Activated CD4-positive, alpha-beta memory T cell treated with anti-CD3 and anti-CD28 coated beads, Interleukin-2, amount 10 ng/mL, durations not matched to agents 7 days and 5 days (primary cell): ENCODE results near the gene ATP6V0A4. TPM values are rescaled to one million over a fixed set of nuclear protein-coding genes. Genes with fewer than 3 reads are reported as not detected.
"Not testable (repeated sequence)": the region's sequence is repeated elsewhere in the genome, so short reads cannot be mapped to it uniquely, and the experiment has no call there.

Source experiments
- CTCF ChIA-PET: fragments of 350-600 bp; sonication (Branson Sonifier 250); formaldehyde crosslinking; loops from one replicate; lab custom pipeline; 2021; ENCODE audit warnings: antibody characterized with exemption, inconsistent platforms; lab: Charles Lee
- POLR2A ChIA-PET: fragments of 350-600 bp; sonication (Branson Sonifier 250); formaldehyde crosslinking; loops from one replicate; lab custom pipeline; 2021; ENCODE audit warnings: antibody characterized with exemption; lab: Charles Lee
- DNase-seq: peaks from one replicate; pipeline ENCODE4 v3.0.0-alpha.2; 2020
- H3K27ac Mint-ChIP-seq: one replicate; pipeline ENCODE4 v1.8.0; 2021; ENCODE audit warnings: mild to moderate bottlenecking, mixed read lengths
- H3K27me3 Mint-ChIP-seq: one replicate; pipeline ENCODE4 v1.8.0; 2021; ENCODE audit warnings: mixed read lengths
- H3K36me3 Mint-ChIP-seq: one replicate; pipeline ENCODE4 v1.8.0; 2021; ENCODE audit warnings: low read depth, mixed read lengths
- H3K4me1 Mint-ChIP-seq: one replicate; pipeline ENCODE4 v1.8.0; 2021; ENCODE audit warnings: mixed read lengths
- H3K4me3 Mint-ChIP-seq: one replicate; pipeline ENCODE4 v1.8.0; 2021; ENCODE audit warnings: mild to moderate bottlenecking, mixed read lengths
- H3K9me3 Mint-ChIP-seq: one replicate; pipeline ENCODE4 v1.8.0; 2021; ENCODE audit warnings: mixed read lengths
- total RNA-seq, 2 experiments: library from RNA; stranded (reverse); gene quantifications; one replicate each; pipeline ENCODE4 v1.2.3, GENCODE V29; 2021

Gene ATP6V0A4
- total RNA-seq, 2 experiments from 2014 or later = 0.23 TPM; not detected in 1

DNA sequence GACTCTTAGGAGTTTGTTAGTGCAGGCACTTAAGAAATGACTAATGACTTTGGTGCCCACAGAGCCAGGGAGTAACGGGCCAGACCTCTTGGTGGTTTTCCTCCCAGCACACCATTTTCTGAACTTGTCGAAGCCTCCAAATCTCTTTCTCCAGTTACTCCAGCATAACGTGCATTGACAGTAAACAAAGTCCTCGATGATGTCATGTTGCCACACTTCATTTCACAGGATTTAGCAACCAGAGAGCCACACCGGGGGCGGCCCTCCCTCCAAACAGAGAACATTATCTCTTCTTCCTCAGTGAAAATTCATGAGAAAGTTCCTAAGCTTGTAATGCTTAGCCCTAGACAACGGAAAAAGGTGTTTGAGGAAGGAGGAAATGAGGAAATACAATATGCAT, 92.8 kb downstream of the ATP6V0A4 start:
- no peak overlapping the region for H3K27ac Mint-ChIP-seq
- no peak for DNase-seq
- ChIA-PET CTCF (interaction anchor here (0.7 kb wide), 1 partner anchor 425 kb away, joined by 4 read pairs; no protein-coding TSS in a partner anchor), POLR2A (interaction anchor here (0.6 kb wide), 1 partner anchor 9 kb away, joined by 3 read pairs; no protein-coding TSS in a partner anchor)
- H3K4me3 Mint-ChIP-seq = no peak overlapping the region
- H3K36me3 Mint-ChIP-seq = no peaks in the 10 kb centered on the region
- H3K4me1 Mint-ChIP-seq = no peaks in the 10 kb centered on the region
- H3K9me3 Mint-ChIP-seq = no peaks in the 10 kb centered on the region
- H3K27me3 Mint-ChIP-seq = no peaks in the 10 kb centered on the region

- H3K4me1 Mint-ChIP-seq = no peaks in the 10 kb centered on the region
- ChIA-PET POLR2A (no interaction called here), CTCF (interaction anchor here (0.7 kb wide), 1 partner anchor 197 kb away, joined by 7 read pairs; no protein-coding TSS in a partner anchor)
- no peak overlapping the region for H3K27ac Mint-ChIP-seq
- no peaks in the 10 kb centered on the region for H3K36me3 Mint-ChIP-seq
- peaks cover 3% of the 10 kb centered on the region for H3K27me3 Mint-ChIP-seq
- no peak for DNase-seq
- no peak overlapping the region for H3K4me3 Mint-ChIP-seq
- no peaks in the 10 kb centered on the region for H3K9me3 Mint-ChIP-seq
These were observed 96.5 kb downstream of the ATP6V0A4 start for GRCh38 chr7:138701537-138701923.

DNA sequence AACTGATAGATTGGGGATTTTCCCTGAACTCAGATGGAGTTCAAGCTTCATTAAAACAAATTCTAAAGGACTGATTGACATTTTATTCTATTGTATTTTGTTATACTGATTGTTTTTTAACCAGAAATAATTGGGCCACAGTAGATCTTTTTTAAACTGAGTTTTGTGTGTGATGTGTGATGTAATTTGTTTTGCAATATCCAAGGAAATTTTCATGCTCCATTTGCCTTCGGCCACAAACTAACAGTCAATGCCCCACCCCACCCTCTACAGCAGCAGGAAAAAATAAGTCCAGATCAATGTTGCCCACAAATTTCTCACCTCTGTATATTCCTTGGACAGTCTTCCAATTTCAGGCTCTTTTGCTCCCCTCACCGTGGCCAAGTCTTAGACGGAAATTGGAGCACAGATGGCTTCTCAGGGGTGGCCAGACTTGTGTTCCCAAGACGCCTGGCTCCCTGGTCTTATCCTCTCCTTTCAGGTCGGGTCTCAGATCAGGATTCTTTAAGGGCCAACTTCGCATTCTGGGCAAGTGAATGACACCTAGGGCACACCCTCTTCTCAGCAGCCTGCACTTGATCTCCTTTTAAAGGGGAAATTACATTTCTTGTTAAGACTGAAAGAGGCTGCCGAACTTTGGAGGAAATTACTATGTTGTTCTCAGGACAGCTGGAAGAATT, 97.0 kb downstream of the ATP6V0A4 start, which contains the start of gene SVOPL:
Gene SVOPL (minus strand): TSS at position 506 of the 680 bp plus-strand sequence. CDS start 22,317 bp downstream, outside the sequence.
- no peak for DNase-seq
- Mint-ChIP-seq H3K36me3 (no peaks in the 10 kb centered on the region), H3K9me3 (no peaks in the 10 kb centered on the region), H3K27ac (no peak within 1 kb of the TSS), H3K4me3 (no peak within 1 kb of the TSS), H3K4me1 (no peaks in the 10 kb centered on the region), H3K27me3 (peaks cover 3% of the 10 kb centered on the region)
- POLR2A ChIA-PET = no interaction called here
- CTCF ChIA-PET = no interaction called here

- H3K9me3 Mint-ChIP-seq = no peaks in the 10 kb centered on the region
- no peak for DNase-seq
- H3K4me3 Mint-ChIP-seq = no peak overlapping the region
- H3K27ac Mint-ChIP-seq = no peak overlapping the region
- H3K4me1 Mint-ChIP-seq = no peaks in the 10 kb centered on the region
- POLR2A ChIA-PET = no interaction called here
- peaks cover 3% of the 10 kb centered on the region for H3K27me3 Mint-ChIP-seq
- CTCF ChIA-PET = no interaction called here
- H3K36me3 Mint-ChIP-seq = no peaks in the 10 kb centered on the region
These were observed 98.3 kb downstream of the ATP6V0A4 start for GRCh38 chr7:138699661-138700060.

DNA sequence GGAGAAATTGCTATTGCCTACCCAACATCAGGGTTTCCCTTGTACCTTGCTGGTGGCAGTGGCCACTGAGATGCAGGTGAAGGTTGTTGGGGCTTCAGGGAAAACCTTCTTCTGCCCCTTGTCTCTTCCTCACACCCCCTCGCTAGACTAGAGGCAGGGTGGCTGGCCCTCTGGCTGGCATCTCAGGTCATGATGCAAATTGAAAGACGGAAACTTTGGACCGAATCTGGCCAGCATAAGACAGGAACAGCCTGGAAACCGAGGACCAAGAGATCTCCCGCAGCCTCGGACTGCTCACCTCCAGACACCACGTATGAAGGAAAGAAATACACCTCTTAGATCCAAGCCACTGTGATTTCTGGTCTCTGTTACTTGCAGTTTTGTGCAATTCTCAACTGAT, 99.7 kb downstream of the ATP6V0A4 start:
- Mint-ChIP-seq H3K4me3 (no peak overlapping the region), H3K27ac (no peak overlapping the region), H3K9me3 (no peaks in the 10 kb centered on the region), H3K36me3 (no peaks in the 10 kb centered on the region), H3K4me1 (no peaks in the 10 kb centered on the region), H3K27me3 (peaks cover 3% of the 10 kb centered on the region)
- ChIA-PET CTCF (no interaction called here), POLR2A (no interaction called here)
- DNase-seq = no peak

- no peaks in the 10 kb centered on the region for H3K9me3 Mint-ChIP-seq
- no peak overlapping the region for H3K27ac Mint-ChIP-seq
- peaks cover 5% of the 10 kb centered on the region for H3K27me3 Mint-ChIP-seq
- no peak overlapping the region for H3K4me3 Mint-ChIP-seq
- no peak for DNase-seq
- H3K36me3 Mint-ChIP-seq = no peaks in the 10 kb centered on the region
- POLR2A ChIA-PET = no interaction called here
- H3K4me1 Mint-ChIP-seq = no peaks in the 10 kb centered on the region
- CTCF ChIA-PET = no interaction called here
These were observed 100.3 kb downstream of the ATP6V0A4 start for GRCh38 chr7:138697535-138698182.

DNA sequence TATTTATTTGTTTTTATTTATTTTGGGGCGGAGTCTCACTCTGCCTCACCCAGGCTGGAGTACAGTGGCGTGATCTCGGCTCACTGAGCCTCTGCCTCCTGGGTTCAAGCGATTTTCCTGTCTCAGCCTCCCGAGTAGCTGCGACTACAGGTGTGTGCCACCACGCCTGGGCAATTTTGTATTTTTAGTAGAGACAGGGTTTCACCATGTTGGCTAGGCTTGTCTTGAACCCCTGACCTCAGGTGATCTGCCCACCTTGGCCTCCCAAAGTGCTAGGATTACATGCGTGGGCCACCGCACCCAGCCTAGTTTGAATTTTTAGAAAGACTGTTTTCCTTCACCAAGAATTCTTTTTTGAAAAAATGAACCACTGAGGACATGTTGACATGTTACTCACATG, 102.2 kb downstream of the ATP6V0A4 start:
- CTCF ChIA-PET, H3K27me3 Mint-ChIP-seq, H3K27ac Mint-ChIP-seq, H3K4me3 Mint-ChIP-seq, H3K9me3 Mint-ChIP-seq, DNase-seq, H3K36me3 Mint-ChIP-seq, H3K4me1 Mint-ChIP-seq: not testable (repeated sequence)
- POLR2A ChIA-PET = interaction anchor here (0.8 kb wide), 1 partner anchor 9 kb away, joined by 3 read pairs; no protein-coding TSS in a partner anchor

- DNase-seq = no peak
- H3K4me1 Mint-ChIP-seq = no peaks in the 10 kb centered on the region
- no peaks in the 10 kb centered on the region for H3K9me3 Mint-ChIP-seq
- POLR2A ChIA-PET = no interaction called here
- peaks cover 7% of the 10 kb centered on the region for H3K27me3 Mint-ChIP-seq
- H3K36me3 Mint-ChIP-seq = no peaks in the 10 kb centered on the region
- H3K27ac Mint-ChIP-seq = no peak overlapping the region
- H3K4me3 Mint-ChIP-seq = no peak overlapping the region
- CTCF ChIA-PET = no interaction called here
These were observed 102.9 kb downstream of the ATP6V0A4 start for GRCh38 chr7:138695106-138695505.

DNA sequence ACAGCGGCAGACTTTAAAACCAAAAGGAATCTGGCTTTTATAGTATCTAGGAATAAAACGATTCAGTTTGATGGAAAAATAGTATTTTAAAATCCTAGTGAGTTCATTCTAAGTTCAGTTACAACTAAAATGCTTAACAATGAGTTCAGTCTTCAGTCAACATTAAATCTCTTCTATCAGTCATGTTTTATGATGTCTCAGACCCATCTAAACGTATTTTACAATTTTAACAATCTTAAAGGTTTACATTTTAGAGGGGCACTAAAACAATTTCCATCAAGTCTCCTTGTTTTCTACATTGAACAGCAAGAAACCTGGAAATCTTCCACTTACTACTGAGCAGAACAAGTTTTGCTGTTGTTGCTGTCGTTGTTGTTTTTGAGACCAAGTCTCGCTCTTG, 106.8 kb downstream of the ATP6V0A4 start:
- Mint-ChIP-seq H3K27ac (no peak overlapping the region), H3K36me3 (no peaks in the 10 kb centered on the region), H3K27me3 (peaks cover 5% of the 10 kb centered on the region), H3K9me3 (peaks cover 2% of the 10 kb centered on the region), H3K4me1 (no peaks in the 10 kb centered on the region), H3K4me3 (no peak overlapping the region)
- CTCF ChIA-PET = no interaction called here
- POLR2A ChIA-PET = no interaction called here
- no peak for DNase-seq

GRCh38 chr7:138690495-138690894, 107.5 kb downstream of the ATP6V0A4 start:
- peaks cover 5% of the 10 kb centered on the region for H3K27me3 Mint-ChIP-seq
- H3K4me3 Mint-ChIP-seq = no peak overlapping the region
- ChIA-PET POLR2A (no interaction called here), CTCF (no interaction called here)
- H3K9me3 Mint-ChIP-seq = peaks cover 2% of the 10 kb centered on the region
- DNase-seq = no peak
- no peaks in the 10 kb centered on the region for H3K36me3 Mint-ChIP-seq
- no peaks in the 10 kb centered on the region for H3K4me1 Mint-ChIP-seq
- H3K27ac Mint-ChIP-seq = no peak overlapping the region

DNA sequence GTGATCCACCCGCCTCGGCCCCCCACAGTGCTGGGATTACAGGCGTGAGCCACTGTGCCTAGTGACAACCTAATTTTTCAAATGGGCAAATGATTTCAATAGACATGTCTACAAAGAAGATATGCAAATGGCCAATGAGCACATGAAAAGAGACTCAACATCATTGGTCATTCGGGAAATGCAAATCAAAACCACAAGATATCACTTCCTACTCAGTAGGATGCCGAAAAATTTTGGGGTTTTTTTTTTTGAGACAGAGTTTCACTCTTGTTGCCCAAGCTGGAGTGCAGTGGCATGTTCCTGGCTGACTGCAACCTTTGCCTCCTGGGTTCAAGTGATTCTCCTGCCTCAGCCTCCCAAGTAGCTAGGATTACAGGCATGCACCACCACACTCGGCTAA, 110.0 kb downstream of the ATP6V0A4 start:
- H3K27me3 Mint-ChIP-seq, H3K36me3 Mint-ChIP-seq, H3K27ac Mint-ChIP-seq, POLR2A ChIA-PET, DNase-seq, CTCF ChIA-PET, H3K9me3 Mint-ChIP-seq, H3K4me1 Mint-ChIP-seq, H3K4me3 Mint-ChIP-seq: not testable (repeated sequence)

GRCh38 chr7:138684340-138684739, 113.7 kb downstream of the ATP6V0A4 start:
- Mint-ChIP-seq H3K36me3 (no peaks in the 10 kb centered on the region), H3K4me1 (no peaks in the 10 kb centered on the region), H3K4me3 (no peak overlapping the region), H3K27me3 (peaks cover 8% of the 10 kb centered on the region), H3K9me3 (peaks cover 2% of the 10 kb centered on the region), H3K27ac (no peak overlapping the region)
- ChIA-PET CTCF (no interaction called here), POLR2A (no interaction called here)
- DNase-seq = no peak

DNA sequence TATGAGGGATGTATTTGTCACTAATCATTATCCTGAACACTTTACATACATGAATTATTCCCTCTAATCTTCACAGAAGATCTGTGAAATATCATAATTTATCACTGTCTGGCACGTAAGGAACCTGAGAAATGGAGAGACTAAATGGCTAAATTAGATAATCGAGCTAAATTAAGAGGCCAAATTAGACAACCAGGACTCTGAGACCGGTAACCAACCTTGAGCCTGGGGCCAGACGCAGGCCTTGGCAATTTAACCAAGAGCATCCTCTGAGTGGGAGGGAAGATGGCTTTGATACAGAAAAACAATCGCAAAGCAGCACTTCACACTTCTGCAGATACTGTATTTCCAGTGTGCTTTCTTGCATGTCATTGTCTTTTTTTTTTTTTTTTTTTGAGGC, 118.2 kb downstream of the ATP6V0A4 start:
- no peak overlapping the region for H3K4me3 Mint-ChIP-seq
- H3K27me3 Mint-ChIP-seq = peaks cover 9% of the 10 kb centered on the region
- no peak for DNase-seq
- no peaks in the 10 kb centered on the region for H3K36me3 Mint-ChIP-seq
- no peaks in the 10 kb centered on the region for H3K9me3 Mint-ChIP-seq
- no peaks in the 10 kb centered on the region for H3K4me1 Mint-ChIP-seq
- POLR2A ChIA-PET = no interaction called here
- CTCF ChIA-PET = no interaction called here
- no peak overlapping the region for H3K27ac Mint-ChIP-seq
